Stimulated activated CD4-positive, alpha-beta T cell treated with anti-CD3 and anti-CD28 coated beads, Interleukin-15, amount 100 ng/mL, for 24 hours (primary cell): Measurements from ENCODE around the gene NECTIN2.
"Not testable (repeated sequence)": the region's sequence is repeated elsewhere in the genome, so short reads cannot be mapped to it uniquely, and the experiment has no call there.

Experiments used
- DNase-seq: peaks from one replicate; pipeline ENCODE4 v3.0.0-alpha.2; 2020

The NECTIN2 gene

DNA sequence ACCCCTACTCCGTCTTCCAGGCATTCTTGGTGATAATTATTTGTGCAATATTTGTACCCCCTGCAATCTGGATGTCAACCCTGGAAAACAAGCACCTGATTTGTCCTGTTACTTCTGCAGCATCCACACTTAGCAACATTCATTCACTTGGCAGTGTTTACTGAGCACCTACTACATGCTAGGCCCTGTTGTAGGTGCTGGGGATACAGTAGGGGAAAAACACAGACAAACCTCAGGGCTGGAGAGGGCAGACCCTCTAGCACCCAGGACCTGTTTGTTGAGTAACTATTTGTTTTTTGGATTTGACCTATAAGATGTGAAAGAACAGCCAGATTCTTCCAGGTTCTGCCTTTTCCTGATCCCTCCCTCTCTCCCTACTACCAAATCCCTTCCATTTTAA is 9.5 kb downstream of the NECTIN2 start:
- no peak for DNase-seq

DNA sequence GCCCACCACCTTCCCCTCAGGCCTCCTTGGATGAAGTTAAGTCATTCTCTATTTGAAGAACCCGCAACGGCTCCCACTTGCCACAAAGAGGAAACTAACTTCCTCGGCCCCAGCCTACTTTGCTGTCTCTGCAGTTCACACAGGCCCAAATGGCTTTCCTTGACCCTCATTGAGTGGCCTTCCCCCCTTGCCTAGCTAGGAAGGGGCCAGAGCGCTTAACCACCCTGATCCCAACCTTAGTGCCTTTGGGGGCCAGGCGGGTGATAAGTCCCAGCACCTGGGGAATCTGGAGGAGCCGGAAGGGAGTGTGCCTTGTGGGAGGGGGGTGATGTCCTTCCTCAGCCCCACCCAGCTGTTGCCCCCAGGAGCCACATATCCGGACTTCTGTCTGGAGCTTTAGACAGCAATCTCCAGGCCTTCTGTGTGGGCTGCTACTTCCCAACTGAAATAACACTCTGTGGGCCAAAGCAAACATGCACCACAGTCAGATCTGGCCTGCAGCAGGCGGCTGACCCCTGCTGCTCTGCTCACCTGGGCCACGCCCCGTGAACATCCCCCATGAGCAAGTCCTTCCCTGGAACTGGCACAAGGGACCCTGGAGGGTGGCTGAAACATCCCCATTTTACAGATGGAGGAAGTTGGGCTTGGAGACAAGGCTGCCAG is 10.5 kb downstream of the NECTIN2 start:
- DNase-seq: no peak

DNA sequence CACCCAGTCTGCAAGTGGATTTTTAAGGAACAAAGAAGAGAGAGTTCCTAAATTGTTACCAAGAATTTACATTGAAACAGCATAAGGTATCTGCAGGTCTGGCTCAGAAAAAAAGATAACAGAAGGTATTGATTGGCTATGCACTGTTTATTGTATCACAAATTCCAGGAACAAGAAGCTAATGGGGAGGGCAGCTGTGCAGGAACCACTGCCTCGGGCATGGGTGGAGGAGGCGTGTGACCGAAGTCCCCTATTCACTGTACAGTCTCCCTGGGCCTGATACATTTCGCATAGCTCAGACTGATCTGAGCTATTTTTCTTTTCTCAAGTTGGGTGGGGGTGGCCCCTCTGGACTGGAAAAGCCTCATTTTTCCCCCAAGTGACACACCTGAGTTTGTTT is 11.7 kb downstream of the NECTIN2 start:
- DNase-seq: no peak

DNA sequence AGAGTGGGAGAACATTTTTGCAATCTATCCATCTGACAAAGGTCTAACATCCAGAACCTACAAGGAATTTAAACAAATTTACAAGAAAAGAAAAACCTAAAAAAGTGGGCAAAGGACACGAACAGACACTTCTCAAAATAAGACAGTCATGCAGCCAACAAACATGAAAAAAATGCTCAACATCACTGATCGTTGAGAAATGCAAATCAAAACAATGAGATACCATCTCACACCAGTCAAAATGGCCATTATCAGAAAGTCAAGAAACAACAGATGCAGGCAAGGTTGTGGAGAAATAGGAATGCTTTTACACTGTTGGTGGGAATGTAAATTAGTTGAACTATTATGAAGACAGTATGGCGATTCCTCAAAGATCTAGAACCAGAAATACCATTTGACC is 15.5 kb downstream of the NECTIN2 start:
- not testable (repeated sequence) for DNase-seq

DNA sequence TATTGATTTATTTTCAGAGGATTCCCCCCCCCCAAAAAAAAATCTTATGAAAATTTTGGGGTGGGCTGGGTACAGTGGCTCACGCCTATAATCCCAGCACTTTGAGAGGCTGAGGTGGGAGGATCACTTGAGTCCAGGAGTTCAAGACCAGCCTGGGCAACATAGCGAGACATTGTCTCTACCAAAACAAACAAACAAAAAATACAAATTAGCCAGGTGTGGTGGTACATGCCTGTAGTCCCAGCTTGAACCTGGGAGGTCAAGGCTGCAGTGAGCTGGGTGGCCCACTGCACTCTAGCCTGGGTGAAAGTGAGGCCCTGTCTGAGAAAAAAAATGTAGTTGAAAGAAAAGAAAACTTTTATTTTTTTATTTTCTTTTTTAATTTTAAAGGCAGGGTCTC is 17.9 kb downstream of the NECTIN2 start:
- no peak for DNase-seq

DNA sequence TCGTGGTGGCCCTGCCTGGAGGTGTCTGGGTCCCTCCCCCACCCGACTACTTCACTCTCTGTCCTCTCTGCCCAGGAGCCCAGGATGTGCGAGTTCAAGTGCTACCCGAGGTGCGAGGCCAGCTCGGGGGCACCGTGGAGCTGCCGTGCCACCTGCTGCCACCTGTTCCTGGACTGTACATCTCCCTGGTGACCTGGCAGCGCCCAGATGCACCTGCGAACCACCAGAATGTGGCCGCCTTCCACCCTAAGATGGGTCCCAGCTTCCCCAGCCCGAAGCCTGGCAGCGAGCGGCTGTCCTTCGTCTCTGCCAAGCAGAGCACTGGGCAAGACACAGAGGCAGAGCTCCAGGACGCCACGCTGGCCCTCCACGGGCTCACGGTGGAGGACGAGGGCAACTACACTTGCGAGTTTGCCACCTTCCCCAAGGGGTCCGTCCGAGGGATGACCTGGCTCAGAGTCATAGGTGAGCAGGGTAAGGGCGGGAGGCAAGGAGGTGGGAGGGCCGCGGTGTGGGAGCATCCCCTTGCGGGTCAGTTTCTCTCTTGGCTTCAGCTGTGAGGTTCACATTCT is 19.2 kb downstream of the NECTIN2 start:
- DNase-seq: no peak

DNA sequence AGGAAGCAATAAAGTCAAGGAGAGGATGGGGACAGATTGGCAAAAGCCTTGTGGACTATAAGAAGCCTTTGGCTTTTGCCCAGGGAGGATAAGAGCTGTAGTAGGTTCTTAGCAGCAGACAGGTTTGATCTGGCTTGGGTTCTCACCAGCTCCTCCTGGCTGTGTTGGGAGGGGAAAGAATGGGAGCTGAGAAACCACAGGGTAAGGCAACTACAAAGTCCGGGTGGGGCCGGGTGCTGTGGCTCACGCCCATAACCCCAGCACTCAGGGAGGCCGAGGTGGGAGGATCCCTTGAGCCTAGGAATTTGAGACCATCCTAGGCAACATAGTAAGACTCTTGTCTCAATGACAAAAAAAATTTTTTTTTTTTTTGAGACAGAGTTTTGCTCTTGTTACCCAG is 20.6 kb downstream of the NECTIN2 start:
- DNase-seq: no peak

DNA sequence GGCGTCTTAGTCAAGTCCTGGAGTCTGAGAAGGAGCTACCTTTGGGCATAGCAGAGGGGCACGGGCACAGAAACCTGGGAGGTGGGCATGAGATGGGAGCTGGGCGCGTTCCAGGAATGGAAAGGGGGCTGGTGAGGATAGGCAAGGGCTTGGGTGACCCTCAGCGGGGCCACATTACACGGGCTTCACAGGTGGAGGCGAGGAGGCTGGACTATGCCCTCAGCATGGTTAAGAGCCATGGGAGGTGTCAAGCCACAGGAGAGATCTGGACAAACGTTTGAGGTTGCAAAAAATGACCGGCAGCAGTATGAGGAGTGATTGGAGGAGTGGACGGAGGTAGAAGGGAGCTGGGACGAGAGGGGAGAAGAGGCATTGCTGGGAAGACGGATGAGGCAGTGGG is 21.5 kb downstream of the NECTIN2 start:
- no peak for DNase-seq

DNA sequence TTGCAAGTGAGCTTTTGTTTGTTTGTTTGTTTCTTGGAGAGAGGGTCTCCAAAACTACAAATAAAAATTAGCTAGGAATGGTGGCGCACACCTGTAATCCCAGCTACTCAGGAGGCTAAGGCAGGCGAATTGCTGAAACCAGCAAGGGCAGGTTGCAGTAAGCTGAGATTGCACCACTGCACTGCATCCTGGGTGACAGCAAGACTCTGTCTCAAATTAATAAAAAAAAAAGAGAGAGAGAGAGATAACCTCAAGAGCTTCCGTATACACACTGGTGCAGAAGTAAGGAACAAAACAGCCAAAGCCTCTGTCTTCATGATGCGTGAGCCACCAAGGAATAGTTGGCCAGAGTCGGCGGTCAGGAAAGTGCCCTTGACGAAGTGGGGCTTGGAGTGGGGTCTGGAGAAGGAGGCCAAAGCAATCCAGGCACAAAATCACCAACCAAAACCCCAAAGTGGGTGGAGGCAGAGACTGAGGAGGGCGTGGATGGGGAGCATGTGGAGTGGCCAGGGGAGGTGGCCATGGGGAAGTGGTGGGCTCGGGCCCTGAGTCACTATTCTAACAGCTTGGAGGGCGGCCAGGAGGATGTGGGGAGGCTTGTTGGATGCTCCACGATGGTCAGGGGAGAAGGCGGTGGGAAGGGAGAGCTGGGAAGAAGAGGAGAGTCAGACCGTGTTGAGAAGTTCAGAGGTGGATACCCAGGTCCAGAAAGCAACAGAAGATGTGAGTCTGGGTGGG is 23.8 kb downstream of the NECTIN2 start:
- DNase-seq: no peak

DNA sequence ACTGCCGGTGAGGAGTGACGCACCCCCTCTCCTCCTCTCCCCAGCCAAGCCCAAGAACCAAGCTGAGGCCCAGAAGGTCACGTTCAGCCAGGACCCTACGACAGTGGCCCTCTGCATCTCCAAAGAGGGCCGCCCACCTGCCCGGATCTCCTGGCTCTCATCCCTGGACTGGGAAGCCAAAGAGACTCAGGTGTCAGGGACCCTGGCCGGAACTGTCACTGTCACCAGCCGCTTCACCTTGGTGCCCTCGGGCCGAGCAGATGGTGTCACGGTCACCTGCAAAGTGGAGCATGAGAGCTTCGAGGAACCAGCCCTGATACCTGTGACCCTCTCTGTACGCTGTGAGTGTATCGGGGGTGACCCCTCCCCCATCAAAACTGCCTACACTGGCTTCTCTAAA is 25.7 kb downstream of the NECTIN2 start:
- DNase-seq: no peak

DNA sequence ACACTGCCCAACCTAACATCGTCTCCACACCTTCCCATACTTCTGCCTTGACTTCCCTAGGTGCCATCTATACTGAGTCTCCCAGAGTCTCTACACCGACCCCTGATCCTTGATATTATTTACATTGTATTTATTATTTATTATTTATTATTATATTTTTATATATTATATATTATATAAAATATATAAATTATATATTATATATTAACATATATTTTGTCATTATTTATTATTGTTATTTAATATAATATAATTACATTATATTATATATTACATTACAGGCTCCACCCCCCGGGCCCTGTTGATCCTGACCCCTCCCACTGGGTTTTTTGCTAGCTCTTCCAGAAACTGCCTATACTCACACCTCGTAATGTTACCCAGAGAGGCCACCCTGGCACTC is 26.6 kb downstream of the NECTIN2 start:
- no peak for DNase-seq

DNA sequence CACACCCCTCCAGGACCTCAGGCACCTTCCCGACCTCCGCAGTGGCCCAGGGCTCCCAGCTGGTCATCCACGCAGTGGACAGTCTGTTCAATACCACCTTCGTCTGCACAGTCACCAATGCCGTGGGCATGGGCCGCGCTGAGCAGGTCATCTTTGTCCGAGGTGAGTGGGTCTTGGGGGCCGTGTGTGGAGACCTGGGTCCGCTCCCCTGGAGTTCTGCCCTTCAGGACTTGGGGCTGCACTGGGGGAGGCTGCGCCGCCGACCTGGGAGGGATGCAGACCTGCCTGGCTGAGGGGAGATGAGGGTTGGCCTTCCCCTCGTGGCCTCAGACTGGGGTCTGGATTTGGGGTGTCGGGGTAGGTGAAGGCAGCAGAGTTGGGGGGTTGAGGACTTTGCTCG is 28.2 kb downstream of the NECTIN2 start:
- no peak for DNase-seq

DNA sequence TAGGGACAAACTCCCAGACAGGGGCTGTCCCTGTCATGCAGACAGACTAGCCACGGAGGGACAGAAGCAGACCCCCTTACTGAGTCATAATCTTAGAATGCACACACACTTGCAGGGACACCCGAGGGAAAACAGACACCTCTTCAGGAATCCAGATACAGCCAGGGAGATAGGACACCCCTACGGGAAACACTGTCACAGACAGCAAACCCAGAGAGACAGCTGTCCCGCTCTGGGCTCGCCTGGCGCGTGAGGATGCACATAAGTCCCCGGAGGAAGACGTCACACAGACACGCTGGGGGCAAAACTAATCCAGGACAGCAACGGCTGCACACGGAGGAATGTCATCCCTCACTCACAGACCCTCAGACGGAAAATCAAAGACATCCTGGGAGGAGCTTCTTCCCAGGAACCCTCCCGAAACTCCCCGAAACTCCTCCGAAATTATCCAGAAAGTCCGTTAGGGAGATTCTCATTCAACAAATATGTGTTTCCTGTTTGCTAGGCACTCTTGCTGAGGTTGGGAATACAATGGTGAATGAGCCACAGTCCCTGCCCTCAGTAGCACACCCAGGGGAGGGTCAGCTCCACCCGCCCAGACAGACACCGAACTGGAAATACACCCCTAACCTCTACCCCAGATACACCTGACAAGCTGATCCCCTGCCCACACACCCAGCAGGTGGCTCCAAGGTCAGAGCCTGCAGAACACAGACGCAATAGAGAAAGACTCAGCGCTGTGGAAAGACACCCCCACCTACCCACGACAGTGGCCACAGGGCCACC is 29.8 kb downstream of the NECTIN2 start:
- no peak for DNase-seq

DNA sequence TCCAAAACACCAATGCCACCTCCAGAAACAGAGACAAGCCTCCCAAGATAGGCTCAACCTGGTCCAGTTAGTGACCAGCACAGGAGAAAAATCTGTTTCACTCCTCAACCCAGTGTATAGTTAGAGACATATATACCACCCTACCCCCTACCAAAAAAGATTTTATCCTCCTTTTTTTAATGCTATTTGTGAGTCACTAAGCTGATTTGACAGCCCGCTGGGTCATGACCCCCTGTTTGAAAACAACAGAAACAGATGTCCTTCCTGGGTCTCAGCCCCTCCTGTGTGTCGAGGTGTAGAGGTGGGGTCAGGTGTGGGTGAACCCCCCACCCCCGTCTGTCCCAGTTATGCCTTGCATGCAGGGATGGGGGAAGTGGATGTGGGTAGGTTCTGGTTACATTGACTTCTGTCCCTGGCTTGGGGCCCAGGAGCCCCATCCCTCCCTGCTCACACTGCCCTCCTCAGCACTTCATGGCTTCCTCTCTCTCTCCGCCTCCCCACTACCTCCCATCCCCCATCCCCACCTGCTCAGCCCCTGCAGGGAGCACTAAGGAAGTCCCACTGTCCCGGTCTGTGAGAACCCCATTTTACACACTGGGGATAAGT is 30.9 kb downstream of the NECTIN2 start:
- DNase-seq: no peak

DNA sequence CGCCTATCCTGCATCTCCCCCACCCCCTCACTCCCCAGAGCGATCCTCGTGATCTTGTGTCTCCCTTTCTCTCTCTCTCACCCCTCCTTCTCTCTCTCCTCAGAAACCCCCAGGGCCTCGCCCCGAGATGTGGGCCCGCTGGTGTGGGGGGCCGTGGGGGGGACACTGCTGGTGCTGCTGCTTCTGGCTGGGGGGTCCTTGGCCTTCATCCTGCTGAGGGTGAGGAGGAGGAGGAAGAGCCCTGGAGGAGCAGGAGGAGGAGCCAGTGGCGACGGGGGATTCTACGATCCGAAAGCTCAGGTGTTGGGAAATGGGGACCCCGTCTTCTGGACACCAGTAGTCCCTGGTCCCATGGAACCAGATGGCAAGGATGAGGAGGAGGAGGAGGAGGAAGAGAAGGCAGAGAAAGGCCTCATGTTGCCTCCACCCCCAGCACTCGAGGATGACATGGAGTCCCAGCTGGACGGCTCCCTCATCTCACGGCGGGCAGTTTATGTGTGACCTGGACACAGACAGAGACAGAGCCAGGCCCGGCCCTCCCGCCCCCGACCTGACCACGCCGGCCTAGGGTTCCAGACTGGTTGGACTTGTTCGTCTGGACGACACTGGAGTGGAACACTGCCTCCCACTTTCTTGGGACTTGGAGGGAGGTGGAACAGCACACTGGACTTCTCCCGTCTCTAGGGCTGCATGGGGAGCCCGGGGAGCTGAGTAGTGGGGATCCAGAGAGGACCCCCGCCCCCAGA is 32.2 kb downstream of the NECTIN2 start:
- no peak for DNase-seq

DNA sequence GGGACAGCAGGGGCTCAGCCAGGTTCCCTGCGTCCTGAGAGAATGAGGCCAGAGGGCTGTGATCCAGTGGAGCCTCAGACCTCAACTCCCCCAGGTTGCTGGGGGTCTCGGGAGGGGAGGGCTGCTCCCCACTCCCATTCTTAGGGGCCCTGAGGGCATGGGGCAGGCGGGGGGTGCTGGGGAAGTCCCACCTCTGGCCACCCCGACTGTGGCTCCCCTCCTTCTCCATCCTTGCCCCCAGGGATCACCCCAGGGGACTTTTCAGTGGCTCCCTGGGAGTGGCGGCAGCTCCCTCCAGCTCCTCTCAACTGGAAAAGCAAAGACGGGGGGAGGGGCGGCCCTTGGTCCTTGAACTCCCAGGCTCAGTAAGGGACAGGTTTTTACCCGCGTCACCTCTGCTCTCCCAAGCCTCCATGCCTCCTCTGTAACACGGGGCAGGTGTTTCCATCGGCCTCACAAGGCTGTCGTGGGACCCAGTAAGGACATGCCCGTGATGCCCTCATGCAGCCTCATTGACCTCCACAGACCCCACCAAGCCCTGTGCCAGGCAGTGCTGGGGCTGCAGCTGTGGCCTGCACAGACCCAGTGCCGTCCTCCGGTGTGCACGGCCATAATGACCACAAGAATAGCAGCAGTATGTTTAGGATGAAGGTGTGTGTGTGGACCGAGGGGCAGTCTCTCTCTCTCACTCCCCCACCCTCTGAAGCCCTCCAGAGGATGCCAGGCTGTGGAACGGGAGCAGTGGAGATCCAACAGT is 33.4 kb downstream of the NECTIN2 start:
- DNase-seq: no peak

DNA sequence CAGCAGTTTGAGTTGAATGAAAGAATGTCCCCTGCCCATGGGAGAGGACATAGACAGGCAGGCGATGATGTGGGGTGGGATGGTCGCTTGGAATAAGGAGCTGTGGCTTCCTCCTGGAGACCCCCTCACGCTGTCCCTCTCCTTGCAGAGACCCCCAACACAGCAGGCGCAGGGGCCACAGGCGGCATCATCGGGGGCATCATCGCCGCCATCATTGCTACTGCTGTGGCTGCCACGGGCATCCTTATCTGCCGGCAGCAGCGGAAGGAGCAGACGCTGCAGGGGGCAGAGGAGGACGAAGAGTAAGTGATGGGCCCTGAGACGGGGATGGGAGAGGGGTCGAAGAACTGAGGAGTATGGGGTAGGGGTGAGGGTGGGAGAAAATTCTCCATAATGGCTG is 36.0 kb downstream of the NECTIN2 start:
- no peak for DNase-seq

DNA sequence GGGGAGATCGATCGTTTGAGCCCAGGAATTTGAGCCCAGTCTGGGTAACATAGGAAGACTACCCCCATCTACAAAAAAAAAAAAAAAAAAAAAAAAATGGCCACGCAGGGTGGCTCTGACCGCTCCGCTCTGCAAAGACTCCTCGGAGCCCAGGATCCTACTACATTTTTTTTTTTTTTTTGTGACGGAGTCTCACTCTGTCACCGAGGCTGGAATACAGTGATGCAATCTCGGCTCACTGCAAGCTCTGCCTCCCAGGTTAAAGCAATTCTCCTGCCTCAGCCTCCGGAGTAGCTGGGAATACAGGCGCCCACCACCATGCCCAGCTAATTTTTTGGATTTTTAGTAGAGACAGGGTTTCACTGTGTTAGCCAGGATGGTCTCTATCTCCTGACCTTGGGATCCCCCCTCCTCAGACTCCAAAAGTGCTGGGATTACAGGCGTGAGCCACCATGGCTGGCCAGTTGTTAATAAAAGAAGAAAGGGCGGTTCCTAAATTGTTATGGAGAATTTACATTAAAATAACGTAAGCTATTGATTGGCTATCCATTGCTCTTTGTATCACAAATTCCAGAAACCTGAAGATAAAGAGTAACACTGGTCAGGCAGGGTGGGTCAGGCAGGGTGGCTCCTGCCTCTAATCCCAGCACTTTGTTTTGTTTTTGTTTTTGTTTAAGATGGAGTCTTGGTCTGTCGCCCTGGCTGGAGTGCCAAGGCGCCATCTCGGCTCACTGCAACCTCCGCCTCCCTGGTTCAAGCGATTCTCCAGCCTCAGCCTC is 36.7 kb downstream of the NECTIN2 start:
- DNase-seq: not testable (repeated sequence)

DNA sequence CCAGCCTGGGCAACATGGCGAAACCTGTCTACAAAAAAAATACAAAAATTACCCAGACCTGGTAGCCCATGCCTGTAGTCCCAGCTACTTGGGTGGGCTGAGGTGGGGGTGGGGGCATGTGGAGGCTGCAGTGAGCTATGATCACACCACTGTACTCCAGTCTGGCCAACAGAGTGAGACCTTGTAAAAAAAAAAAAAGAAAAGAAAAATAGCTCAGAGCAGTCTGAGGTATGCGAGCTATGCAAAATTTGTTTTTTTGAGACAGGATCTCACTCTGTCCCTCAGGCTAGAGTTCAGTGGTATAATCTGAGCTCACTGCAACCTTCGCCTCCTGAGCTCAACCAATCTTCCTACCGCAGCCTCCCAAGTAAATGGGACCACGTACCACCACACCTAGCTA is 37.8 kb downstream of the NECTIN2 start:
- DNase-seq: no peak

DNA sequence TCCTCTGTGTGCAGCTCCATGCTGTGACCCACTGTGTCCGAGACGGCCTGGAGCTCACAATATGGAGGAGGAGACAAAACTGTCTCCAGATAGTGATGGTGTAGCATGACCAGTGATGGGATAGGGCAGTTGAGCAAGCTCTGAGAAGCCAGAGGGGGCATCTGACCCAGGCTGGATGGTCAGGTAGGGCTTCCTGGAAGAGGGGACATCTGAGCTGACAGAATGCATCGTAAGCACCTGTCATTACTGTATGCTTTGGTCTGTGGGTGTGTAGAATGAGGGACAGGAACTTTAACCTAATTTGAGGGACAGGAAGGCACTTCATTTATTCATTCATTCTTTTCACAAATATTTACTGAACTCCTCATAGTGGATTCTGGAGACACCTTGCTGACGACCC is 38.5 kb downstream of the NECTIN2 start:
- no peak for DNase-seq

DNA sequence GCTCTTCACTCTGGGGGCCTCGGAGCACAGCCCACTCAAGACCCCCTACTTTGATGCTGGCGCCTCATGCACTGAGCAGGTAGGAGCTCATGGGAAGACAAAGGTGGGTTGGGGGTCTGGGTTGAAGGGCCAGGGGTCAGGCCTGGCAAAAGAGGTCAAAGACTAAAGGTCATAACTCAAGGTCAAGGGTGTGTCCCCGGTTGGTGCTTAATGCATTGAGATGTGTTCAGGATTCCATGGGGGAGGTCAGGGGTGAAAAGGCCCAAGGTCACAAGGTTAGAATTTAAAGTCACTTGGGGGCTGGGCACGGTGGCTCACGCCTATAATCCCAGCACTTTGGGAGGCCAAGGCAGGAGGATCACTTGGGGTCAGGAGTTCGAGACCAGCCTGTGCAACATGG is 40.0 kb downstream of the NECTIN2 start:
- DNase-seq: no peak
